SK-N-SH treated with all-trans-retinoic acid at 6 μM for 48 hours (cell line): Measurements from ENCODE around the gene U2AF2.

Source experiments
- ATAC-seq: fragments of 200-7000 bp; cut with Tn5 transposase; 3 replicates; pipeline ENCODE4 v1.9.1; 2020; ENCODE audit warnings: mild to moderate bottlenecking, moderate library complexity
- BACH2 ChIP-seq: fragments of 250-450 bp; sonication (Bioruptor Pico); IDR thresholded peaks from 2 replicates; pipeline ENCODE4 v1.9.0; 2021; ENCODE audit warnings: mild to moderate bottlenecking, borderline replicate concordance
- ESRRG ChIP-seq: fragments of 250-450 bp; sonication (Bioruptor Pico); IDR thresholded peaks from 2 replicates; pipeline ENCODE4 v1.6.1; 2021; ENCODE audit warnings: mild to moderate bottlenecking
- GLIS3 ChIP-seq: fragments of 250-450 bp; sonication (Bioruptor Pico); IDR thresholded peaks from 2 replicates; pipeline ENCODE4 v1.5.0; 2020; ENCODE audit warnings: mild to moderate bottlenecking, moderate library complexity
- ISL1 ChIP-seq: fragments of 250-450 bp; sonication (Bioruptor Pico); IDR thresholded peaks from 2 replicates; pipeline ENCODE4 v2.1.2; 2022; ENCODE audit warnings: mild to moderate bottlenecking, moderate library complexity
- PPARA ChIP-seq: fragments of 250-450 bp; sonication (Bioruptor Pico); IDR thresholded peaks from 2 replicates; pipeline ENCODE4 v1.5.0; 2020; ENCODE audit warnings: mild to moderate bottlenecking, borderline replicate concordance
- RARB ChIP-seq: fragments of 250-450 bp; sonication (Bioruptor Pico); IDR thresholded peaks from 2 replicates; pipeline ENCODE4 v1.8.0; 2021; ENCODE audit warnings: mild to moderate bottlenecking, moderate library complexity
- SNAI2 ChIP-seq: fragments of 250-450 bp; sonication (Bioruptor Pico); IDR thresholded peaks from 2 replicates; pipeline ENCODE4 v1.5.0; 2020; ENCODE audit warnings: mild to moderate bottlenecking, moderate library complexity
- TCF4 ChIP-seq: fragments of 250-450 bp; sonication (Bioruptor Pico); IDR thresholded peaks from 2 replicates; pipeline ENCODE4 v1.8.0; 2021; ENCODE audit warnings: mild to moderate bottlenecking, moderate library complexity, borderline replicate concordance
- ZC3H10 ChIP-seq: fragments of 250-450 bp; sonication (Bioruptor Pico); IDR thresholded peaks from 2 replicates; pipeline ENCODE4 v1.5.1; 2021; ENCODE audit warnings: mild to moderate bottlenecking, moderate library complexity
- ZNF565 ChIP-seq: fragments of 450-650 bp; formaldehyde crosslinking; conservative IDR thresholded peaks from 2 replicates; pipeline ENCODE4 v1.5.0; 2020; ENCODE audit warnings: low read depth, mild to moderate bottlenecking, moderate library complexity
- ZNF8 ChIP-seq: fragments of 450-650 bp; formaldehyde crosslinking; IDR thresholded peaks from 2 replicates; pipeline ENCODE4 v1.5.0; 2020; ENCODE audit warnings: mild to moderate bottlenecking, moderate library complexity
- TF ChIP-seq, protein P1 (sequence below): fragments of 250-450 bp; sonication (Bioruptor Pico); IDR thresholded peaks from 2 replicates; pipeline ENCODE4 v1.5.1; 2020; ENCODE audit warnings: low read depth, mild to moderate bottlenecking, moderate library complexity
- TF ChIP-seq, protein P2 (sequence below): fragments of 250-450 bp; sonication (Bioruptor Pico); IDR thresholded peaks from 2 replicates; pipeline ENCODE4 v1.8.0; 2020; ENCODE audit warnings: mild to moderate bottlenecking, moderate library complexity, borderline replicate concordance
- TF ChIP-seq, protein P3 (sequence below): fragments of 250-450 bp; sonication (Bioruptor Pico); IDR thresholded peaks from 2 replicates; pipeline ENCODE4 v1.8.0; 2021; ENCODE audit warnings: low read depth, mild to moderate bottlenecking, moderate library complexity, borderline replicate concordance
- TF ChIP-seq, protein P4 (sequence below): fragments of 250-450 bp; sonication (Bioruptor Pico); IDR thresholded peaks from 2 replicates; pipeline ENCODE4 v1.5.1; 2021; ENCODE audit warnings: mild to moderate bottlenecking, moderate library complexity
- TF ChIP-seq, protein P5 (sequence below): fragments of 250-450 bp; sonication (Bioruptor Pico); IDR thresholded peaks from 2 replicates; pipeline ENCODE4 v1.5.0; 2020; ENCODE audit warnings: mild to moderate bottlenecking, moderate library complexity

U2AF2 gene

DNA sequence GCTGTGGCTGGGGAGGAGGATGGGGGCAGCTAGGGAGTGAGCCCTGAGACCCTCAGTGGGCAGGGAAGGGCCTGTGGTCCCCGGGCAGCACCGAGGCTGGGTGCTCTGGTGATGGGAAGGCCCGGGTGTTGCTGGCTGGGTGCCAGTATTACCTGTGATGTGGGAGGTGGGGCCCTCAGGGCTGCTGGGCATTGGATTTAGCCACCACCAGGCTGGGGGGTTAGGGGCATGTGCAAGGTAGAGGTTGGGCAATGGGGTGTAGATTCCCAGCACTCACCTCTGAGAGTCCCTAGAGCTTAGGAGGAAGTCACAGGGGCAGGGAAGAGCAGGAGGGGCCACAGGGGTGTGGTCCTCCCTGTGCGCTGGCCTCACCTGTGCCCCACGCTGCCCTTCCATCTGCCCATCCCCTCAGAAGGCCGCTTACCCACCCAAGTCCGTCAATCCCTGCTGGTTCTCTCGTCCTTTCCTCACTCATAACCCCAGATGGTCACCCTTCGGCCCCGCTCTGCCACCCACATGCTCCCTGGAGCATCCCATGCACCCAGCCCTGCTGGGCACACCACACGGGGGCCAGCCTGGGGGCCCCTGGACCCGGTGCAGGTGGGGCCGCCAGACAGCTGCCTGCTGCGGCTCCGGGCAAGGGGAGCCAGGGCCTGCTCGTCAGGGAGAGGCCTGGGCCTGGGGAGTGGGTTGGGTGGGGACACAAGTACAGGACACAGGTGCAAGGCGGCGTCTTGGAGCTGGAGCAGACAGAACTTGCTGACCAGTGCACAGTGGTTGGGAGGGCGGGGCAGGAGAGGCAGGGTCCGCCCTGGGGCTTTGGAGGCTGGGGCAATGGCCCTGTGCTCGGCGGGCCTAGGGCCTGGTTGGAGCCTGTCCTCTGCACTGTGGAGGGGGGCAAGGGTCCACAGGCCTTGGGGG lies 32.7 kb downstream of the U2AF2 start:
- ATAC-seq, result no peak
- no peak for TF ChIP-seq ZNF565 (CRISPR knock-in tag)
- no peak for TF ChIP-seq BACH2 (CRISPR knock-in tag)
- no peak for TF ChIP-seq ESRRG (CRISPR knock-in tag)
- TF ChIP-seq, protein P1, sequence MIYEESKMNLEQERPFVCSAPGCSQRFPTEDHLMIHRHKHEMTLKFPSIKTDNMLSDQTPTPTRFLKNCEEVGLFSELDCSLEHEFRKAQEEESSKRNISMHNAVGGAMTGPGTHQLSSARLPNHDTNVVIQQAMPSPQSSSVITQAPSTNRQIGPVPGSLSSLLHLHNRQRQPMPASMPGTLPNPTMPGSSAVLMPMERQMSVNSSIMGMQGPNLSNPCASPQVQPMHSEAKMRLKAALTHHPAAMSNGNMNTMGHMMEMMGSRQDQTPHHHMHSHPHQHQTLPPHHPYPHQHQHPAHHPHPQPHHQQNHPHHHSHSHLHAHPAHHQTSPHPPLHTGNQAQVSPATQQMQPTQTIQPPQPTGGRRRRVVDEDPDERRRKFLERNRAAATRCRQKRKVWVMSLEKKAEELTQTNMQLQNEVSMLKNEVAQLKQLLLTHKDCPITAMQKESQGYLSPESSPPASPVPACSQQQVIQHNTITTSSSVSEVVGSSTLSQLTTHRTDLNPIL (CRISPR knock-in tag), result no peak
- TF ChIP-seq, protein P2, sequence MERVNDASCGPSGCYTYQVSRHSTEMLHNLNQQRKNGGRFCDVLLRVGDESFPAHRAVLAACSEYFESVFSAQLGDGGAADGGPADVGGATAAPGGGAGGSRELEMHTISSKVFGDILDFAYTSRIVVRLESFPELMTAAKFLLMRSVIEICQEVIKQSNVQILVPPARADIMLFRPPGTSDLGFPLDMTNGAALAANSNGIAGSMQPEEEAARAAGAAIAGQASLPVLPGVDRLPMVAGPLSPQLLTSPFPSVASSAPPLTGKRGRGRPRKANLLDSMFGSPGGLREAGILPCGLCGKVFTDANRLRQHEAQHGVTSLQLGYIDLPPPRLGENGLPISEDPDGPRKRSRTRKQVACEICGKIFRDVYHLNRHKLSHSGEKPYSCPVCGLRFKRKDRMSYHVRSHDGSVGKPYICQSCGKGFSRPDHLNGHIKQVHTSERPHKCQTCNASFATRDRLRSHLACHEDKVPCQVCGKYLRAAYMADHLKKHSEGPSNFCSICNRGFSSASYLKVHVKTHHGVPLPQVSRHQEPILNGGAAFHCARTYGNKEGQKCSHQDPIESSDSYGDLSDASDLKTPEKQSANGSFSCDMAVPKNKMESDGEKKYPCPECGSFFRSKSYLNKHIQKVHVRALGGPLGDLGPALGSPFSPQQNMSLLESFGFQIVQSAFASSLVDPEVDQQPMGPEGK (CRISPR knock-in tag), result no peak
- no peak for TF ChIP-seq GLIS3 (CRISPR knock-in tag)
- no peak for TF ChIP-seq ISL1 (CRISPR knock-in tag)
- TF ChIP-seq ZNF8 (CRISPR knock-in tag), result no peak
- no peak for TF ChIP-seq ZC3H10 (CRISPR knock-in tag)
- TF ChIP-seq, protein P3, sequence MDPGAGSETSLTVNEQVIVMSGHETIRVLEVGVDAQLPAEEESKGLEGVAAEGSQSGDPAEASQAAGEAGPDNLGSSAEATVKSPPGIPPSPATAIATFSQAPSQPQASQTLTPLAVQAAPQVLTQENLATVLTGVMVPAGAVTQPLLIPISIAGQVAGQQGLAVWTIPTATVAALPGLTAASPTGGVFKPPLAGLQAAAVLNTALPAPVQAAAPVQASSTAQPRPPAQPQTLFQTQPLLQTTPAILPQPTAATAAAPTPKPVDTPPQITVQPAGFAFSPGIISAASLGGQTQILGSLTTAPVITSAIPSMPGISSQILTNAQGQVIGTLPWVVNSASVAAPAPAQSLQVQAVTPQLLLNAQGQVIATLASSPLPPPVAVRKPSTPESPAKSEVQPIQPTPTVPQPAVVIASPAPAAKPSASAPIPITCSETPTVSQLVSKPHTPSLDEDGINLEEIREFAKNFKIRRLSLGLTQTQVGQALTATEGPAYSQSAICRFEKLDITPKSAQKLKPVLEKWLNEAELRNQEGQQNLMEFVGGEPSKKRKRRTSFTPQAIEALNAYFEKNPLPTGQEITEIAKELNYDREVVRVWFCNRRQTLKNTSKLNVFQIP (CRISPR knock-in tag), result no peak

DNA sequence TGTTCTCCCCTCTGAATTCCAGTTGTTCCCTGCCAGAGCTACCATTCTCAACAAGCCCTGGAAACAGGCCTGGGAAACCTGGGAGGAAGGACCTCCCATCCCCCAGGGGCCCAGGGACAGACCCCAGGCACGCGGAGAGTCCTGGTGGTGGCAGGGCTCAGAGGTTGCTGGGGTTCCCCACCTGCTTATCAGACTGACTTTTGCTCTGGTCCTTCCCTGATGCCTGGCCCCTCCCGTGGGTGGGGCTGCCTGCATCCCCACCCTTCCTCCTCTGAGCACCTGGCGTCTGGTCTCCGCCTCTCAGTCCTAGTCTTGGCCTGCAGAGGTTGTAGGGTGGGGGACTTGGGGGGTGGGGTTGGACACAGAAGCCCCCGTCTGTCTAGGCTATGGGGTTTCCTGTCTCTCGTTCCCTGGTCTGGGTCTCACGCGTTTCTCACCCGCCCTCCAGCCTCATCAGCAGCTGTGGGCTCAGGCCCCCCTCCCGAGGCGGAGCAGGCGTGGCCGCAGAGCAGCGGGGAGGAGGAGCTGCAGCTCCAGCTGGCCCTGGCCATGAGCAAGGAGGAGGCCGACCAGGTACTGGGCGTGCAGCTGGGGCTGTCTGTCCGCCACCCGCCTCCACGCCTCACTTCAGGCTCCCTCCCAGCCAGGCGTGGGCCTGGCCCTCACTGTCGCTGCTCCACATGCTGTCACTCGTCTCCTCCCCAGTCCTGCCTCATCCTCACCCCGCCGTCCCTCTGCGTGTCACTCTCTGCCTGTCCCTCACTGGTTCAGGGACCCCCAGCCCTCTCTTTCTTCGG lies 33.8 kb downstream of the U2AF2 start:
- no peak for ATAC-seq
- TF ChIP-seq ZNF565 (CRISPR knock-in tag) (no peak), GLIS3 (CRISPR knock-in tag) (no peak), ZC3H10 (CRISPR knock-in tag) (no peak), PPARA (CRISPR knock-in tag) (no peak), TCF4 (CRISPR knock-in tag) (no peak), RARB (no peak), ESRRG (CRISPR knock-in tag) (no peak), SNAI2 (CRISPR knock-in tag) (no peak), ISL1 (CRISPR knock-in tag) (no peak)
- TF ChIP-seq, protein P4, sequence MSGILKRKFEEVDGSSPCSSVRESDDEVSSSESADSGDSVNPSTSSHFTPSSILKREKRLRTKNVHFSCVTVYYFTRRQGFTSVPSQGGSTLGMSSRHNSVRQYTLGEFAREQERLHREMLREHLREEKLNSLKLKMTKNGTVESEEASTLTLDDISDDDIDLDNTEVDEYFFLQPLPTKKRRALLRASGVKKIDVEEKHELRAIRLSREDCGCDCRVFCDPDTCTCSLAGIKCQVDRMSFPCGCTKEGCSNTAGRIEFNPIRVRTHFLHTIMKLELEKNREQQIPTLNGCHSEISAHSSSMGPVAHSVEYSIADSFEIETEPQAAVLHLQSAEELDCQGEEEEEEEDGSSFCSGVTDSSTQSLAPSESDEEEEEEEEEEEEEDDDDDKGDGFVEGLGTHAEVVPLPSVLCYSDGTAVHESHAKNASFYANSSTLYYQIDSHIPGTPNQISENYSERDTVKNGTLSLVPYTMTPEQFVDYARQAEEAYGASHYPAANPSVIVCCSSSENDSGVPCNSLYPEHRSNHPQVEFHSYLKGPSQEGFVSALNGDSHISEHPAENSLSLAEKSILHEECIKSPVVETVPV (CRISPR knock-in tag), result no peak
- TF ChIP-seq, protein P2 (CRISPR knock-in tag), result no peak
- TF ChIP-seq, protein P5, sequence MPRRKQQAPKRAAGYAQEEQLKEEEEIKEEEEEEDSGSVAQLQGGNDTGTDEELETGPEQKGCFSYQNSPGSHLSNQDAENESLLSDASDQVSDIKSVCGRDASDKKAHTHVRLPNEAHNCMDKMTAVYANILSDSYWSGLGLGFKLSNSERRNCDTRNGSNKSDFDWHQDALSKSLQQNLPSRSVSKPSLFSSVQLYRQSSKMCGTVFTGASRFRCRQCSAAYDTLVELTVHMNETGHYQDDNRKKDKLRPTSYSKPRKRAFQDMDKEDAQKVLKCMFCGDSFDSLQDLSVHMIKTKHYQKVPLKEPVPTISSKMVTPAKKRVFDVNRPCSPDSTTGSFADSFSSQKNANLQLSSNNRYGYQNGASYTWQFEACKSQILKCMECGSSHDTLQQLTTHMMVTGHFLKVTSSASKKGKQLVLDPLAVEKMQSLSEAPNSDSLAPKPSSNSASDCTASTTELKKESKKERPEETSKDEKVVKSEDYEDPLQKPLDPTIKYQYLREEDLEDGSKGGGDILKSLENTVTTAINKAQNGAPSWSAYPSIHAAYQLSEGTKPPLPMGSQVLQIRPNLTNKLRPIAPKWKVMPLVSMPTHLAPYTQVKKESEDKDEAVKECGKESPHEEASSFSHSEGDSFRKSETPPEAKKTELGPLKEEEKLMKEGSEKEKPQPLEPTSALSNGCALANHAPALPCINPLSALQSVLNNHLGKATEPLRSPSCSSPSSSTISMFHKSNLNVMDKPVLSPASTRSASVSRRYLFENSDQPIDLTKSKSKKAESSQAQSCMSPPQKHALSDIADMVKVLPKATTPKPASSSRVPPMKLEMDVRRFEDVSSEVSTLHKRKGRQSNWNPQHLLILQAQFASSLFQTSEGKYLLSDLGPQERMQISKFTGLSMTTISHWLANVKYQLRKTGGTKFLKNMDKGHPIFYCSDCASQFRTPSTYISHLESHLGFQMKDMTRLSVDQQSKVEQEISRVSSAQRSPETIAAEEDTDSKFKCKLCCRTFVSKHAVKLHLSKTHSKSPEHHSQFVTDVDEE (CRISPR knock-in tag), result no peak
- TF ChIP-seq, all 23 proteins: peak for 0
